Measurements from ENCODE around the gene SMC5.
"Not testable (repeated sequence)": the region's sequence is repeated elsewhere in the genome, so short reads cannot be mapped to it uniquely, and the experiment has no call there.

SMC5 gene

GRCh38 chr9:70363760-70364159 is 105.0 kb downstream of the SMC5 start:
- DNase-seq (ENCODE audit: low read depth, low spot score), result no peak

- no peak for DNase-seq (ENCODE audit: low read depth, low spot score)
Observed at GRCh38 chr9:70367305-70367930, 108.6 kb downstream of the SMC5 start.

- DNase-seq (ENCODE audit: low read depth, low spot score), result no peak
Observed at GRCh38 chr9:70374962-70375618, 116.3 kb downstream of the SMC5 start.

- no peak for DNase-seq (ENCODE audit: low read depth, low spot score)
Observed at GRCh38 chr9:70382046-70382708, 123.4 kb downstream of the SMC5 start.

- DNase-seq (ENCODE audit: low read depth, low spot score), result no peak
Observed at GRCh38 chr9:70382709-70383605, 124.2 kb downstream of the SMC5 start.

- DNase-seq (ENCODE audit: low read depth, low spot score), result no peak
Observed at GRCh38 chr9:70385426-70385825, 126.6 kb downstream of the SMC5 start.

GRCh38 chr9:70387663-70388062 is 128.9 kb downstream of the SMC5 start:
- no peak for DNase-seq (ENCODE audit: low read depth, low spot score)

GRCh38 chr9:70389188-70389587 is 130.4 kb downstream of the SMC5 start:
- no peak for DNase-seq (ENCODE audit: low read depth, low spot score)

DNA sequence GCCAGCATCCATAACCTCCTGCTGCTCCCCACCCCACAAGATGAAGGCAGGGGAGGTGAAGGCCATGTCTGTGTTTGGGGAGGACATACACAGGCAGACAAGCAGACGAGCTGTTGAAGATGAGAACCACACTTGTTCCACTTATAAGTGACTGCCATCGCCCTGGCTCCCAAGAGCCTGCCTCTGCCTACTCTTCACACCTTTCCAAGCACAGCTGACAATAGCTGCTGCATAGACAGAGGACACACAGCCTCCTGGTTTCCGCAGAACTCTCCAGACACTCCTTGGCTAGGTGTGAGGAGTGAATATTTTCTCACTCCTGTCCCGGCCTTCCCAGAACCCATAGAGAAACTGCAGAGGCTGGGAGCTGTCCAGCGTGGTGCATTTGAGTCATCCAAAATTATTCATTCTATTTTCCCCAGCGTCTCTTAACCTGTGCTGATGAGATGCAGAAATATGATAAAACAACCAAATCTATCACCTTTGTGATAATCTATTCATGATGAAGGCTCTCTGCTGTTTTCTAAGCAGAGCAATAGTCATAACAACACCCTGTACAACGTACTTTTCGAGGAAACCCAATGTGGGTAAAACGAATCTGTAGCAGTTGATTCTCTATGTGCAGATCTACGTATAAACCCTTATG is 131.0 kb downstream of the SMC5 start:
- DNase-seq (ENCODE audit: low read depth, low spot score), result no peak

GRCh38 chr9:70390933-70391341 is 132.2 kb downstream of the SMC5 start:
- no peak for DNase-seq (ENCODE audit: low read depth, low spot score)

GRCh38 chr9:70392189-70392588 is 133.4 kb downstream of the SMC5 start:
- no peak for DNase-seq (ENCODE audit: low read depth, low spot score)

DNA sequence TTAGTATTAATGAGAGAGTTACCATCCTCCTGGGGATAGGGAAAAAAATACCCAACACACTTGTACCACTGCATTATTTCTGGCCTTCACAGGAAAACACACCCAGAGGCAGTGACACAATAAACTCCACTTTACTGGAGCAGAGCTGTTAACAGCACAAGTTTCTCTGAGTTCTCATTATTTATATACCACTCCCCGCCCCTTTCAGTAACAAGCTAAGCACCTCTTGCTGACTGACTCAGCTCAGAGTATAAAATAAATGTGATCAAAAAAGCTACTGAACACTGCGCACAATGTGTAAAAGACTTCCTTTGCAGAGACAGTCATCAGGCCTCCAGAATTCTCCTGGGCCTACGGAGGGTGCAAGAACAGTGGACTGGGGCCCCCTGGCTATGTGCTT is 134.1 kb downstream of the SMC5 start:
- DNase-seq (ENCODE audit: low read depth, low spot score), result no peak

- no peak for DNase-seq (ENCODE audit: low read depth, low spot score)
Observed at GRCh38 chr9:70395652-70396051, 136.9 kb downstream of the SMC5 start.

DNA sequence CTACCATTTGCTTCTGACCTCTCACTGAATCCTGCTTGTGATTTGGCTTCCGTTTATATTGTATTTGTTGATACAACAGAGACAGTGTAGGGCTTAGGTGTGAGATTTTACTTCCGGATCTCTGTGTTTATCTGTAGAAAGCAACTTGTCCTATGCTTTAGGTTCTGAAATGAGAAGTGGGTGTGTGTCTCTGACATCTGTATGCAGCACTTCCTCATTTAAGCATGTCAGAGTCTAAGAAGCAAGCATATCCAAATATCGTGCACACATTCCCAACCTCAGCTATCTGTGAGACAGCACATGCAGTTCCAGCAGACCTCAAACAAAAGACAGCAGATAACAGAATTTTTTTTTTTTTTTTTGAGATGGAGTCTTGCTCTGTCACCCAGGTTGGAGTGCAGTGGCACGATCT is 139.4 kb downstream of the SMC5 start:
- DNase-seq (ENCODE audit: low read depth, low spot score), result no peak

GRCh38 chr9:70399141-70399540 is 140.4 kb downstream of the SMC5 start:
- DNase-seq (ENCODE audit: low read depth, low spot score), result no peak

GRCh38 chr9:70400107-70400892 is 141.5 kb downstream of the SMC5 start:
- no peak for DNase-seq (ENCODE audit: low read depth, low spot score)

DNA sequence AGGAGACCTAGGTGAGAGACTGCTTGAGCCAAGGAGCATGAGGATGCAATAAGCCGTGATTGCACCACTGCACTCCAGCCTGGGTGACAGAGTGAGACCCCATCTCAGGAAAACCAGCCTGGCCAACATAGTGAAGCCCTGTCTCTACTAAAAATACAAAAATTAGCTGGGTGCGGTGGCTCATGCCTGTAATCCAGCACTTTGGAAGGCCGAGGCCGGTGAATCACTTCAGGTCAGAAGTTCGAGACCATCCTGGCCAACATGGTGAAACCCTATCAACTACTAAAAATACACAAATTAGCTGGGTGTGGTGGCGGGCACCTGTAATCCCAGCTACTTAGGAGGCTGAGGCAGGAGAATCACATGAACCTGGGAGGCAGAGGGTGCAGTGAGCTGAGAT is 142.5 kb downstream of the SMC5 start:
- DNase-seq (ENCODE audit: low read depth, low spot score), result not testable (repeated sequence)

GRCh38 chr9:70402213-70402612 is 143.4 kb downstream of the SMC5 start:
- DNase-seq (ENCODE audit: low read depth, low spot score), result no peak

DNA sequence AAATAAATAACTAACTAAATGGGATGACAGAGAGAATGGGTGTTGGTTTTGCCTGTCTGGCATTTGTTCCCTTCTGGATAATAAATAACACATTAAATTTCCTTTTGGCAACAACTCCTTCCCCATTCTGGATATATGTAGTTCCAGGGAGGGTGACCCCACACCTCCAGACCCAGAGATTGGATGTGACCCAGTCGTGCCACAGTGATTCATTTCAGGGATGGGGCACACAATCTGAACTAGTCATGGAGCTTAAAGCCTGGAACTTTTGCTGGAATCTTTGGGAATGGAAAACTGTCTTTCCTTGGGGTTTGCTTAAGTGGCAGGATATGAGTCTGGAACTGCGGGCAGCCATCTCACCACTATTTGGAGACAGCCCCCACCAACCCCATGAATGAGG is 144.4 kb downstream of the SMC5 start:
- DNase-seq (ENCODE audit: low read depth, low spot score), result no peak

DNA sequence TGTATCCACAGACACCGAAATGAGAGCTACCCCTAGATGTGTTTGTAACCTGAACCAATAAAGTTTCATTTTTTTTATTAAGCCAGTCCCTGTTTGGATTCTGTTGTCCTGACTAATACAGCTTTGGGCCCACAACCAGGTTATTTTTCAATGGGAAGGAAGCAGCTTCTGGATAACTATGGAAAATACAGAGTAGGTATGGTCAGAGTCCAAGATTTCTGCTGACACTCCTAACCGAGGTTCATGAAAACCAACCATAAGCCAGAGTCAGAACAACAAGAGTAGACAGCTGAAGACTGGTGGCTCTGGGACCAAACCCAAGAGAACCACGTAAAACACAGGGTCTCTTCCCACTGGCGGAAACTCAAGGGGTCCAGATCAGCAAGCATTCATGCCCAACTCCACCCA is 144.8 kb downstream of the SMC5 start:
- DNase-seq (ENCODE audit: low read depth, low spot score), result no peak

- DNase-seq (ENCODE audit: low read depth, low spot score), result no peak
Observed at GRCh38 chr9:70404261-70404660, 145.5 kb downstream of the SMC5 start.

Data from activated CD4-positive, CD25-positive, alpha-beta regulatory T cell treated with anti-CD3 and anti-CD28 coated beads, Interleukin-2, amount 50 U/mL, for 16 hours (primary cell).